Prostate gland (tissue), 2 donors: ENCODE data around the gene ADAMTS14.

ENCODE experiments used
- CTCF ChIP-seq, 4 experiments: fragments of 200-600 bp in 2 of 4; fragments of 450-650 bp in 2 of 4; sonication (generic) in 2 of 4; IDR thresholded peaks; 1 replicate in 3 of 4; 2 replicates in 1 of 4; pipeline ENCODE4 v1.5.1; 2016 to 2019; ENCODE audit warnings: antibody characterized with exemption in 4 of 4, mild to moderate bottlenecking in 2 of 4, moderate library complexity in 2 of 4
- POLR2AphosphoS5 ChIP-seq: sonication (generic); formaldehyde crosslinking; IDR thresholded peaks from one replicate; pipeline ENCODE4 v1.6.1; 2017; ENCODE audit warnings: antibody characterized with exemption

DNA sequence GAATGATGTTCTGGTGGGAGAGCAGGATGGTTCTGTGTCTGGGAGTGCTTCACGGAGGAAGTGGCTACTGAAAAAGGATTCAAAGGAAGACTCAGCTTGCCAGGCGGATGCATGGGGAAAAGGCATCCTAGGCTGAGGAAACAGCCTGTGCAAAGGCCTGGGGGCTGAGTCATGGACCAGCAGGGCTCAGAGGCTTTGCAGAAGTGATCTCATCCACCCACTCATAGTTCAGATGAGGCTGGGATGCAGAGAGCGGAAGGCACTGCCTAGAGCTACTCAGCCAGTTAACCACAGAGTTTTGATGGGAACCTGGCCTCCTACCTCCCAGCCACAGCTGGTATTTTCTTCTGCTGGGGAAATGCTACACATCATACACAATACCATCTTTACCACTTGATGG lies 15.8 kb upstream of the ADAMTS14 start:
- TF ChIP-seq CTCF (IDR thresholded peaks at IDR 0.05) = no peak
- TF ChIP-seq POLR2AphosphoS5 = no peak
